Measurements from ENCODE around the gene IL17F.

DNA sequence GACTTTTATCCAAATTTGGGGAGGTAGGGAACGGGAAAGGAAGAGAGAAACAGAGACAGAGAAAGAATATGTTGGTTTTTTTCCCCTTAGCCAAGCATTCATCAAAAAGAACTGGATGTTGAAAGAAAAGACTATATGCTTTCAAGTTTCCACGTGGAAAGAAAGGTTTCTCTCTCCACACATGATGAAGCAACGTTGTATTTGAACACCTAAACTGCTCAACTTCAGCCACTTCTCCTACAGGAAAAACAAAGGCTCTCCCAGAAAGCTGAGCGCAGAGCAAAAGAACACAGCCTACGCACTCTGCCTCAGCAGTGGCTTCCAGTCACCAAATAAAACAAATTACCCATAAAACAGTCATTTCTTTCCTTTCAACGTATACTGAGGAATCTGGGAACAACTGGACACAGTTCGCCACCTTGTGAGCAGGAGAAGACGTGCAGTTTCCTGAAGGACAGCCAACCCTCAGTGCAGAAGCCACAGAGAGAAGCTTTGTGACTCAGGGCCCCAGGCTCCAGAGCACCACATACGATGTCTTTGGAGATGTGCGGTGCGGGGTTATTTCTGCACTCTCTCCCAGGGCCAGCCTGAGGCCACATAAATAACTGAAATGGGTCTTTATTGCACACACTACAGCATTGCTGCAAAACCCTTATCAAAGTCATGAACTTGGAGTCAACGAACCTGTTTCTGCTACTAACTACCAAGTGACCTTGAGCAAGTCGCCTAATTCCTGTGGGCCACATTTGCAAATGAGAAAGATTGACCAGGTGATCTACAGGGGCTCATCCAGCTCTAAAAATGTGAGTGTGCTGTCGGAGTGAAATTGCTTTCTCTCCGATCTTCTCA, 10.1 kb downstream of the IL17F start:
- TF ChIP-seq EZH2phosphoT487 (IDR thresholded peaks at IDR 0.05; ENCODE audit: insufficient read depth, low read depth) (no peak), EZH2 (IDR thresholded peaks at IDR 0.05; ENCODE audit: insufficient read depth, poor library complexity, severe bottlenecking) (no peak)

Data from GM23248 (cell line).